MM.1S (cell line): ENCODE measurements around the gene ADARB1.

Source experiments
- CTCF ChIP-seq: fragments of 300-600 bp; sonication (generic); IDR thresholded peaks from 2 replicates; pipeline ENCODE4 v1.5.1; 2016; ENCODE audit warnings: antibody characterized with exemption, low read length, mixed read lengths
- EZH2 ChIP-seq: fragments of 300-600 bp; sonication (generic); optimal IDR thresholded peaks from 2 replicates; pipeline ENCODE3; 2017; ENCODE audit warnings: low read depth, mild to moderate bottlenecking, antibody characterized with exemption, low read length, mixed read lengths
- EZH2phosphoT487 ChIP-seq: fragments of 300-600 bp; sonication (generic); IDR thresholded peaks from 2 replicates; pipeline ENCODE4 v1.6.1; 2018; ENCODE audit warnings: antibody characterized with exemption, low read length

- TF ChIP-seq CTCF = no peak
- TF ChIP-seq EZH2phosphoT487 = no peak
- no peak for TF ChIP-seq EZH2
Observed at GRCh38 chr21:45170987-45171386, 96.6 kb downstream of the ADARB1 start.
